GM12875 (cell line): ENCODE results near the gene RCAN2.

Experiments used
- H3K4me3 ChIP-seq: one replicate; pipeline ENCODE4 v1.5.1; 2011; ENCODE audit warnings: low read depth, low read length, control low read depth
- CTCF ChIP-seq: IDR thresholded peaks from 2 replicates; pipeline ENCODE4 v1.5.1; 2011; ENCODE audit warnings: low read depth, mild to moderate bottlenecking, control low read depth, inconsistent platforms, low read length, moderate library complexity, borderline replicate concordance; ENCODE audit not compliant: insufficient read depth

The RCAN2 gene

DNA sequence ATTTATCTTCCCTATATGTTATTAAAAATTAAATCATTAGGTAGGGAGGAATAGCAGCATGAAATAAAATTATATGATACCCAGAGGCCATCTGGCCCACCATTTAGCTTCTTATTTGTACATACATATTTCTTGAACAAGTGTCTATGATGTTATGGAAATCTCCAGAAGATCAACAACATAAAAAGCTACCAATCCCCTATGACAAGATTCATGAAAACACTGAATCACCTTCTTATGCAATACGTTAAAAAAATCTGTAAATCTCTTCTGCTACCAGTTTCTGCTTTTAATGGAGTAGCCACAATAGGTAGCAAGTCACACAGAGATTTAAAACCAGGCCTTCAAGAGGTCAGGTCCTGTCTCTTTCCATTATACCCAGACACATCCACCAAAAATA is 194.7 kb downstream of the RCAN2 start:
- TF ChIP-seq CTCF, result no peak

DNA sequence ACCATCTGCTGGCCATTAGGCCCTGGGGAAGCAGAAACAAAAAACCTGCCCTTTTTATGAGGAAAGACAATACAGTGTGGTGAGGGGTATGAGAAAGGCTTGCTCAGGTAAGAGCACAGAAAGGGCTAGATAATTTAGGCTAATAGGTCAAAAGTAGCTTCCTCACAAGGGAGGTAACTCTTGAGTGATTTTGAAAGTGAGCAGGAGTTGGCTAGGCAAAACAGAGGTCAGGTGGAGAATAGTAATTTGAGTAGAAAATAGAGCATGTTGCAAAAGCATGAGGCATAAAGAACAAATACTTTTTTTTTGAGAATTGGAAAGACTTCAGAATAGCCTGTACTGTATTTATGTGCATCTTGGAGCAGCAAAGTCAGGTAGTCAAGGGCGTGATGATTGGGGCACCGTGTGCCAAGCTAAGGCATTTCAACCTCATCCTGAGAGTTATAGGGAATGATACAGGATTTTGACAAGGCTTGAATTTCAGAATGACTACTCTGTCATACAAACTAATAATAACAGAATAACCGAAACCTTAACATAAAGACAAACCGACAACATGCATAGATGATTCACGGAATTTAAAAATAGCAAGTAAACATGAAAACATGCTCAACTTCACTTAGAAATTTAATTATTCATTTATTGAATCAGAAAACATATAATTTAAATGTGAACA is 197.5 kb downstream of the RCAN2 start:
- no peak for TF ChIP-seq CTCF
- no peak overlapping the region for H3K4me3 ChIP-seq

More for the DNA sequence above, 194.7 kb downstream of the RCAN2 start:
- no peak overlapping the region for H3K4me3 ChIP-seq

DNA sequence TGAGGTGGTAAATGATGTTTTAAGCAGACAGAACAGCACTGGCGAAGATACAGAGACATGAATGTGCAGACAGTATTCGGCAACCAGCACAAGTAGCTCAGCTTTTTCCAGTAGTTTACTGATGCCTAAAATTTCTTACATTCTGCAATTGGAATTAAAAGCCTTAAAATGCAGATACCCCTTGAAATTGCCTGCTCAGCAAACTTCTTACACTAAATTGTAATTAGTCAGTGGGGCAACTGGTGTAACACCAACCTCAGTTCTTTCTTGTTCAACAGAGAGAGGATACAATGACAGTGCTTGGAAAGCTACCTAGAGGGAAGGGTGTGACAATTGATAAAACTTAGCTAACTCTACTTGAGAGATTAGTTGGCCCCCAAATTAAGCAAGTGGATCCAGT is 199.4 kb downstream of the RCAN2 start:
- TF ChIP-seq CTCF, result no peak
- H3K4me3 ChIP-seq, result no peak overlapping the region

DNA sequence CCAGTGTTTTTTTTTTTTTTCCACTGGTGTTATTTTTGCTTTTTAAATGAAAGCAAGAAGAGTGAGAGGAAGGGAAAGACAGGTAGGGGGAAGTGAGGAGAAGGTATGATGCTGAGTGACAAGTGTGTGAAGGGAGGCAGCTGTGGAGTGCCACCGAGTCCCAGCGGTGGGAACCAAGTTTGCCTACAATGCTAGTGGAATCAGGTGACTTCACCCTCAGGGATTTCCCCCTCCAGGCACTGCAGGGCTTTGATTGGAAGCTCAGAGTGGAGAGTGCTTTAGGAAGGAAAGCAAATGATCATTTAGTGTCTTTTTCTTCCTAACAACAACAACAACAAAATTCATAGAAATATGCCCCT is 200.0 kb downstream of the RCAN2 start:
- no peak overlapping the region for H3K4me3 ChIP-seq
- TF ChIP-seq CTCF, result no peak

- H3K4me3 ChIP-seq, result no peak overlapping the region
- TF ChIP-seq CTCF, result no peak
Measured at GRCh38 chr6:46290421-46291274, 200.6 kb downstream of the RCAN2 start.

DNA sequence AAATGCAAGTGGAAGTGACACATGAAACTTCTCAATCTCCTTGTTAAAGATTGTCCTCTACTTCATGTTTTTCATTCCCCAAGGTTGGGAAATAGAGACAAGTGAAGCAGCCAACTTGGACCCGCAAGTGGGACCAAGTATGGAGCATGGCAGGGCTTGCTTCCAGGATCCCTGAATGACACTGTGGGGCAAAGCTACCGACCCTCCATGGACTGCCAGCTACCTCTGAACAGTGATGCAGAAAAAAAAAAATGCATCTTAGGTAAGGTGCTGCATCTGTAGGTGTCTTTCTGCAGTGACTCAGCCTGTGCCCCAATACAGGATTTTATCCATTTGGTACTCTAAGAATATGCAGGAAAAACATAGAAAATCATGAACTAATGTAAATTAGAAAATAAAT is 201.4 kb downstream of the RCAN2 start:
- no peak overlapping the region for H3K4me3 ChIP-seq
- no peak for TF ChIP-seq CTCF

GRCh38 chr6:46288835-46289234 is 202.4 kb downstream of the RCAN2 start:
- H3K4me3 ChIP-seq, result no peak overlapping the region
- no peak for TF ChIP-seq CTCF
